ENCODE measurements around the gene NR2F1. TPM values are rescaled to one million over a fixed set of nuclear protein-coding genes. Genes with fewer than 3 reads are reported as not detected.
A peak's percentile ranks its signal among the peaks of the same experiment; 100 is the strongest.

The NR2F1 gene
- total RNA-seq, 1 experiment from 2014 or later = not detected

DNA sequence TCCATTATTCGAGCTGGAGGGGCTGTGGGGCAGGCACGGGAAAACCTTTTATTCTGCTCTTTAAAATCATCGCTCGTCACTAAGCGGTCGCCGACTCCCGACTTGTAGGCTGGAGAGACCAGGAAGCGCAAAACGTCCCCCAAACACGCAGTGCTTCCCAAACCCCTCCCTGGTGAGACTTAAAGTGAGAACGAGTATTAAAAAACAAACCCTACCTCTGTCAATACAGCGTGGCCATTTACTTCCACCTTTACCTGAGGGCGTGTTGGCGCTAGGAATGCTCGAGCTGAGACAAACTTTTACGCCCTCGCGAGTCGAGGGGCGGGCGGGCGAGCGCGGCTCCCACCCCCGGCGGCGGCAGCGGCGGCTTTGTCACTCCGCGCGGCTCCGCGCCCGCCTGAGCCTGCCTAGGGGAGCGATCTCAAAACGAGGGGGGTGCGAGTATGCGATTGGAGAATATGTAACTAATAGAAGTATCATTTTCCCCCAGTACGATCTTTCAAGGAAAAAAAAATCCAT is 2.0 kb upstream of the NR2F1 start, which contains the start of gene NR2F1-AS1:
NR2F1-AS1 (minus strand) TSS at position 293 of the 519 bp plus-strand sequence.
- H3K36me3 Mint-ChIP-seq (ENCODE audit: insufficient read depth in 1 of 3, low read depth in 3 of 3) = no peaks in the 10 kb centered on the region; a peak in 1 of 7 replicates
- H3K56ac ChIP-seq (ENCODE audit: insufficient read length, low read depth, low read length) = no peak within 1 kb of the TSS
- H4K20me1 ChIP-seq (ENCODE audit: control insufficient read depth, insufficient read depth, insufficient read length) = no peaks in the 10 kb centered on the region
- peaks cover 0 to 5% of the 10 kb centered on the region in 2 experiments; a peak in 3 of 5 replicates for H3K9me3 Mint-ChIP-seq
- H3K4me3 Mint-ChIP-seq = peak within 1 kb of the TSS in 1 of 2 experiments; percentile 46; a peak in 4 of 5 replicates
- no peak within 1 kb of the TSS for H2BK5ac ChIP-seq (ENCODE audit: insufficient read length, low read length)
- peak within 1 kb of the TSS; percentile 49 for H3K4me2 ChIP-seq (ENCODE audit: insufficient read depth, insufficient read length, low read length)
- H4K5ac ChIP-seq (ENCODE audit: insufficient read length, low read depth, low read length) = no peak within 1 kb of the TSS
- peaks cover 67% of the 10 kb centered on the region for H3K27me3 ChIP-seq (ENCODE audit: insufficient read depth, low read length)
- no peak within 1 kb of the TSS for H3K27ac ChIP-seq (ENCODE audit: insufficient read length, low read depth, low read length)
- no peak within 1 kb of the TSS for H2BK120ac ChIP-seq (ENCODE audit: low read depth, low read length, poor library complexity, severe bottlenecking)
- peaks cover 14 to 28% of the 10 kb centered on the region in 2 experiments for H3K4me1 Mint-ChIP-seq
- no peaks in the 10 kb centered on the region for H3K79me1 ChIP-seq (ENCODE audit: insufficient read depth, low read depth, low read length, poor library complexity, severe bottlenecking)
- H2AK5ac ChIP-seq (ENCODE audit: insufficient read length, low read length) = no peak within 1 kb of the TSS
- DNase-seq = no peak
- peaks cover 15% of the 10 kb centered on the region for H3K27me3 Mint-ChIP-seq (ENCODE audit: low read depth)
- H3K14ac ChIP-seq (ENCODE audit: insufficient read depth, low read length) = no peak within 1 kb of the TSS
- peaks cover 2% of the 10 kb centered on the region; the same call in 1 of the 2 replicates for H3K4me1 ChIP-seq (ENCODE audit: insufficient read depth, low read length)
- H4K8ac ChIP-seq (replicated peaks; ENCODE audit: insufficient read length, low read depth, low read length) = no peak within 1 kb of the TSS
- no peak within 1 kb of the TSS for H2AFZ ChIP-seq (ENCODE audit: low read length)
- TF ChIP-seq, protein P1, sequence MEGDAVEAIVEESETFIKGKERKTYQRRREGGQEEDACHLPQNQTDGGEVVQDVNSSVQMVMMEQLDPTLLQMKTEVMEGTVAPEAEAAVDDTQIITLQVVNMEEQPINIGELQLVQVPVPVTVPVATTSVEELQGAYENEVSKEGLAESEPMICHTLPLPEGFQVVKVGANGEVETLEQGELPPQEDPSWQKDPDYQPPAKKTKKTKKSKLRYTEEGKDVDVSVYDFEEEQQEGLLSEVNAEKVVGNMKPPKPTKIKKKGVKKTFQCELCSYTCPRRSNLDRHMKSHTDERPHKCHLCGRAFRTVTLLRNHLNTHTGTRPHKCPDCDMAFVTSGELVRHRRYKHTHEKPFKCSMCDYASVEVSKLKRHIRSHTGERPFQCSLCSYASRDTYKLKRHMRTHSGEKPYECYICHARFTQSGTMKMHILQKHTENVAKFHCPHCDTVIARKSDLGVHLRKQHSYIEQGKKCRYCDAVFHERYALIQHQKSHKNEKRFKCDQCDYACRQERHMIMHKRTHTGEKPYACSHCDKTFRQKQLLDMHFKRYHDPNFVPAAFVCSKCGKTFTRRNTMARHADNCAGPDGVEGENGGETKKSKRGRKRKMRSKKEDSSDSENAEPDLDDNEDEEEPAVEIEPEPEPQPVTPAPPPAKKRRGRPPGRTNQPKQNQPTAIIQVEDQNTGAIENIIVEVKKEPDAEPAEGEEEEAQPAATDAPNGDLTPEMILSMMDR (conservative IDR thresholded peaks at IDR 0.05) = no peak
- no peak within 1 kb of the TSS for H3T11ph ChIP-seq (ENCODE audit: low read length)
- H2BK20ac ChIP-seq (ENCODE audit: low read depth, low read length, poor library complexity, severe bottlenecking) = no peak within 1 kb of the TSS
- no peak within 1 kb of the TSS for H3K27ac Mint-ChIP-seq
- no peak within 1 kb of the TSS for H2BK12ac ChIP-seq (ENCODE audit: insufficient read length, low read depth, low read length)
- H3K79me2 ChIP-seq (ENCODE audit: insufficient read depth, low read length) = no peaks in the 10 kb centered on the region
- H3K4ac ChIP-seq (ENCODE audit: low read depth, low read length) = no peak within 1 kb of the TSS
- H3K23ac ChIP-seq (ENCODE audit: insufficient read length, low read depth, low read length) = no peak within 1 kb of the TSS
- H2BK15ac ChIP-seq (ENCODE audit: low read depth, low read length) = no peak within 1 kb of the TSS
- H3K18ac ChIP-seq (ENCODE audit: insufficient read length, low read depth, low read length) = no peak within 1 kb of the TSS
- WGBS (ENCODE audit: extremely low coverage, insufficient read length, low lambda C conversion rate) = no CpG with 5 or more reads among the region's 41 CpGs
- no peak within 1 kb of the TSS for H4K91ac ChIP-seq (ENCODE audit: insufficient read length, low read depth, low read length)
- no peaks in the 10 kb centered on the region for H3K9me3 ChIP-seq (ENCODE audit: control insufficient read depth, low read depth, low read length)
- no peak within 1 kb of the TSS for H3K9ac ChIP-seq (ENCODE audit: extremely low read depth, insufficient read length, low read length)
- peaks cover 12% of the 10 kb centered on the region for H3K23me2 ChIP-seq (ENCODE audit: insufficient read length, low read depth, low read length, poor library complexity, severe bottlenecking)
